Islet precursor cell (in vitro differentiated cells): ENCODE measurements around the gene ZNF236.
"Not testable (repeated sequence)": the region's sequence is repeated elsewhere in the genome, so short reads cannot be mapped to it uniquely, and the experiment has no call there.

Source experiments
- DNase-seq: peaks from one replicate; pipeline ENCODE4 v3.0.0-alpha.2; 2018

ZNF236 gene

GRCh38 chr18:77012806-77013541 lies 190.6 kb downstream of the ZNF236 start:
- DNase-seq: no peak

DNA sequence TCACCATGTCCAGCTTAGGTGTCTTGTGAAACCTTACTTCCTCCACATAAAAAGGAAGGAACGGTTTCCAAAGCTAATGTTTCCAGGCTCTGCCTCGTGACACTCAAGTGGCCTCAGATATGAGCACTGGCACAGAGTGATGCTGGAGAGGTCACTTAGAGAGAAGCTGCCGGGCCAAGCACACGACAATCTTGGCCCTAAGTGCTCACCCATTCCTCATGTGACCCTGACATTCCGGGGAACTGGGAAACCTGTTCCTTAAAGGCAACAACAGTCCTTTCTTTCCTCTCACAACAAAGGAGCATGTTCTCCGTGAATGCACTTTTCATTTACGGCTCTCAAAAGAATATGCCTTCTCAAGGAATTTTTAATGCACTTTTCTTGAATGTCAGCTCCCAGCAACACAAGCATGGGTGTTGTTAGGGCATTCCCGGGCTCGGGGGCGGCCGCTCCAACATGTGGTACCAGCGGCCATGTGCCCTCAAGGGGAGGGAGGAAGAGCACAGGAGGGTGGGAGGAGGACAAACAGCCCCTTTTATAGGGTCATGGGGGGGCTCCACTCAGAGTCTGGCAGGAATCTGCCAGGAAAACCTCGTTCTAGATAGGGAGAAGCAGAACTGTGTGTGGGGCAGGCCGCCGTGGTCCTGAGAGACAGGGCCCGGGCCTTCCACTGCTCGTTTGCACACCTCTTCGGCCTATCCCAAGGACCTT lies 191.6 kb downstream of the ZNF236 start:
- no peak for DNase-seq

DNA sequence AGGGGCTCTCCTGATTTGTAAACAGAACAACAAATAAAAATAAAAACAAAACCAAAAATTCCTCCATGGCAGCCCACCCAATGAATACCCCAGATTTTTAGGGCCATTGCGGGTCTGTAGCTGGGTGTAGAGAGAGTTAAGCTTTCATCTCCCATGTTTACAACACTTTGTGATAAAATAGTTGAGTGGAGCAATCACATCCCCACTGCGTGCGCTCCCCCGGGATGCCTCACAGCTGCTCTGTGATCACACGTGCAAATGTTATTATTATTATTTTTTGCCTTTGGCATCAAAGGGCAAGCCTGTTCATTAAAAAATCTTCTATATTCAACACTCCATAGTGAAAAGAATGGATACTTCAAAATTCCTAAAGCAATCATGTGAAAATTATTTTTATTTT lies 192.2 kb downstream of the ZNF236 start:
- no peak for DNase-seq

GRCh38 chr18:77015169-77015568 lies 192.8 kb downstream of the ZNF236 start:
- no peak for DNase-seq

DNA sequence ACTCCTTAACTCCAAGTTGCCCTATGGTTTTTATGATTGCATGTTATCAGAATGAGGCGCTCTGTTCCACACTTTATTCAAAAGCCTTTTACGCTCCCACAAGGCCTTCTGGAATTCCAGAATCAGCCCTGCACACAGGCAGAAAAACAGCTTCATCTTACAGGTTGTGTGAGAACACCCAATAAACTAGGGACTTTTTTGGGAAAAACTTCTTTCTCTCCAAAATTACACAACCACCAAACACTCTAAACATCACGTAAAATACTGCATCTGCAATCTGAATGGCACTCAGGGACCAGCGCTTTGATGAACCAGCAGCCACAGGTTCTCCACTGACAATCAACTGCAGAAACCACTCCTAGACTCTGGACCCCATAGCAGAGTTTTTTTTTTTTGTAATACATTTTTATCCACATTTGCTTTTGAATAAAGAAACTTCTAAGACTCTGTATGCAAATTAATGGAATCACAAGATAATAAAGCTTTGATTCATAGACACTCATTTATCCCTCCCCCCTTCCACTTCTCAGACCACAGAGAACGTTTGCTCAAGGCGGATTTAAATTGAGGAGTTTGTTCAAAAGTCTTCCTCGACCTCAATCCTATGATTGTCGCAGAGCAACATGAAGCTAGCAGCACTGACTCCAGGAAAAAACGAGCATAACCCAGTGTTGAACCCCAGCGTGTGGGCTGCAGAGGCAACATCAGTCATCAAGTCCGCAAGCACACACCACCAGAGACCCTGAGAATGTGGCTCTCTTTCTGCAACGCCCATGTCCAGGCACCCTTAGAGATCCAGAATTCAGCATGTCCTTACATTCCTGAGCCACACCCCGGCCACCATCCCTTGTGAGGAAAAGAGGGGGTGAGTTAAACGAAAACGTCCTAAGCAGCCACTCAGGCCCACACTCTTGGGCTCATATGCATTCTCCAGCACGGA lies 193.7 kb downstream of the ZNF236 start:
- DNase-seq: no peak

- no peak for DNase-seq
Observed at GRCh38 chr18:77016936-77017335, 194.6 kb downstream of the ZNF236 start.

DNA sequence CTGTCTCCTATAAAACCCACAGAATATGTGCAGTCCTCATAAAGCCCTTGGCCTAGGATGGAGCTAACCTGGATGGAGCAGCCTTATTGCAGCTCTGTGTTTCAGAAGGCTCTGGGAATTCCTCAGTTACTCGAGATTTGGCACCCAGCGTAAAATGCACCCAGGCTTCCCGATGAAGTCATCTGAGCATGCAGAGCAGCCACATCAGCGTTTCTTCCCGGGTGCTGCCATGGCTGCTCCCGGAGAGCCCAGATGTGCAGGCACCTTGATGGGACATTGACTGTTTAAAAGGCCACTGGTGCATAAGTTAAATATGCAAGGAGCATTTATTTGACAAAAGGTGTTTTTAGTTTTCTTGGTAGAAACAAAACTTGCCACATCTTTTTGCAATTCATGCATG lies 195.0 kb downstream of the ZNF236 start:
- DNase-seq: no peak

GRCh38 chr18:77018650-77019049 lies 196.3 kb downstream of the ZNF236 start:
- DNase-seq: not testable (repeated sequence)

DNA sequence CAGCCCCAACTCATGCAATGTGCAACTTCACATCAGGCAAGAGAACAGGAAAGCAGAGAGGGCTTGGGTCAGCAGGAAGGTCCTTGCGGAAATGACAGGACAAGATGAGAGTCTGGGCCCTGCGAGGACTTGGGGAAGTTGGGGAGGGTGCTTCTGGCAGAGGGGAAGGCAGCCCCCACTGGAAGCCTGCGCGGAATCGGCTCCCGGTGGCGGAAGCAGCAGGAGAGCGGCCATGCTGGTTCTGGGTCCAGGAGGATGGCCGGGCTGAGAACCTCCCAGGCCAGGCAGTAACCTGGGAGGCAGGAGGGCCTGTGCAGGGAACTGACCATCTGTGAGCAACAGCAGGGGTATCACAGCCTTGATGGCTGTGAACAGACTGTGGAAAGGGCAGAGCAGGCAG lies 197.3 kb downstream of the ZNF236 start:
- DNase-seq: no peak
